IMR-90 (cell line): Measurements from ENCODE around the gene CCDC63. TPM values are rescaled to one million over a fixed set of nuclear protein-coding genes. Genes with fewer than 3 reads are reported as not detected.

Source experiments
- ATAC-seq: fragments of 200-7000 bp; cut with Tn5 transposase; 2 replicates; pipeline ENCODE4 v1.9.1; 2020; ENCODE audit warnings: low read depth, mild to moderate bottlenecking, moderate library complexity
- BruUV-seq: library from RNA; stranded (reverse); fragments of 400-500 nt; replicated peaks from 2 replicates; lab custom pipeline; 2021; lab: Mats Ljungman, UMichigan
- CTCF ChIA-PET: fragments of 300-600 bp; formaldehyde crosslinking; extraction: SDS; loops from one replicate; lab custom pipeline; 2021; ENCODE audit warnings: antibody characterized with exemption; lab: Yijun Ruan, JAX
- POLR2A ChIA-PET: fragments of 300-600 bp; sonication (Branson Sonifier 250); formaldehyde crosslinking; loops from one replicate; lab custom pipeline; 2022; ENCODE audit warnings: antibody characterized with exemption; ENCODE audit not compliant: unreplicated experiment; lab: Charles Lee
- DNase-seq: peaks from one replicate; pipeline ENCODE4 v3.0.0; 2013
- H2AFZ ChIP-seq: replicated peaks from 2 replicates; pipeline ENCODE3; 2013; ENCODE audit warnings: low read length, mild to moderate bottlenecking; ENCODE audit not compliant: poor library complexity
- H2AK5ac ChIP-seq: 2 replicates; pipeline ENCODE4 v1.6.1; 2013; ENCODE audit warnings: low read depth, low read length, inconsistent platforms
- H2AK9ac ChIP-seq: replicated peaks from 2 replicates; pipeline ENCODE3; 2013; ENCODE audit warnings: mild to moderate bottlenecking, low read depth, low read length, moderate library complexity; ENCODE audit not compliant: poor library complexity
- H2BK120ac ChIP-seq: 2 replicates; pipeline ENCODE4 v1.6.1; 2013; ENCODE audit warnings: low read depth, low read length, inconsistent platforms
- H2BK15ac ChIP-seq: 3 replicates; pipeline ENCODE4 v1.6.1; 2013; ENCODE audit warnings: low read depth, low read length, inconsistent platforms
- H2BK20ac ChIP-seq: 2 replicates; pipeline ENCODE4 v1.6.1; 2013; ENCODE audit warnings: low read depth, mild to moderate bottlenecking, inconsistent platforms, low read length, moderate library complexity
- H2BK5ac ChIP-seq: 2 replicates; pipeline ENCODE4 v1.6.1; 2013; ENCODE audit warnings: mild to moderate bottlenecking, low read depth, low read length, inconsistent platforms; ENCODE audit not compliant: poor library complexity, severe bottlenecking
- H3K14ac ChIP-seq: replicated peaks from 2 replicates; pipeline ENCODE4 v1.6.1; 2013; ENCODE audit warnings: low read depth, low read length, inconsistent platforms
- H3K18ac ChIP-seq: 2 replicates; pipeline ENCODE4 v1.6.1; 2013; ENCODE audit warnings: low read depth, low read length, control low read depth
- H3K23ac ChIP-seq: 2 replicates; pipeline ENCODE4 v1.6.1; 2013; ENCODE audit warnings: low read depth, low read length, inconsistent platforms
- H3K27ac ChIP-seq: 2 replicates; pipeline ENCODE4 v1.5.1; 2013; ENCODE audit warnings: mild to moderate bottlenecking, control low read depth, low read length; ENCODE audit not compliant: insufficient read depth
- H3K27me3 ChIP-seq: 2 replicates; pipeline ENCODE4 v1.6.1; 2013; ENCODE audit warnings: low read length; ENCODE audit not compliant: control insufficient read depth, insufficient read depth
- H3K36me3 ChIP-seq: 2 replicates; pipeline ENCODE4 v1.6.1; 2013; ENCODE audit warnings: low read length, mixed read lengths; ENCODE audit not compliant: control insufficient read depth, insufficient read depth
- H3K4ac ChIP-seq: 2 replicates; pipeline ENCODE4 v1.6.1; 2013; ENCODE audit warnings: low read depth, low read length, inconsistent platforms
- H3K4me1 ChIP-seq: 2 replicates; pipeline ENCODE4 v1.6.1; 2013; ENCODE audit warnings: low read length, mixed read lengths; ENCODE audit not compliant: control insufficient read depth, insufficient read depth
- H3K4me2 ChIP-seq: 2 replicates; pipeline ENCODE4 v1.6.1; 2013; ENCODE audit warnings: low read depth, mild to moderate bottlenecking, control low read depth, low read length, moderate library complexity
- H3K4me3 ChIP-seq: 2 replicates; pipeline ENCODE4 v1.5.1; 2013; ENCODE audit warnings: low read depth, mild to moderate bottlenecking, control low read depth, low read length, moderate library complexity; ENCODE audit not compliant: insufficient read depth
- H3K56ac ChIP-seq: 2 replicates; pipeline ENCODE4 v1.6.1; 2013; ENCODE audit warnings: low read length, inconsistent platforms; ENCODE audit not compliant: insufficient read depth; ENCODE audit errors: extremely low read depth
- H3K79me1 ChIP-seq, 2 experiments: 2 replicates each; pipeline ENCODE4 v1.6.1; 2013; ENCODE audit warnings: low read length in 2 of 2, inconsistent platforms in 1 of 2, low read depth in 1 of 2
- H3K9ac ChIP-seq: 2 replicates; pipeline ENCODE4 v1.6.1; 2013; ENCODE audit warnings: low read depth, low read length, control low read depth
- H3K9me1 ChIP-seq: 2 replicates; pipeline ENCODE4 v1.6.1; 2013; ENCODE audit warnings: low read length, inconsistent platforms; ENCODE audit not compliant: insufficient read depth
- H3K9me3 ChIP-seq: 2 replicates; pipeline ENCODE4 v1.6.1; 2013; ENCODE audit warnings: low read length; ENCODE audit not compliant: control insufficient read depth, insufficient read depth
- H4K20me1 ChIP-seq: 2 replicates; pipeline ENCODE4 v1.6.1; 2013; ENCODE audit warnings: low read length, inconsistent platforms; ENCODE audit not compliant: insufficient read depth
- H4K5ac ChIP-seq: 2 replicates; pipeline ENCODE4 v1.6.1; 2013; ENCODE audit warnings: mild to moderate bottlenecking, low read depth, low read length, control low read depth
- H4K8ac ChIP-seq, 2 experiments: 2 replicates each; pipeline ENCODE4 v1.6.1; 2013; ENCODE audit warnings: low read depth in 2 of 2, low read length in 2 of 2, control low read depth in 1 of 2, inconsistent platforms in 1 of 2
- H4K91ac ChIP-seq: 2 replicates; pipeline ENCODE4 v1.6.1; 2013; ENCODE audit warnings: low read depth, low read length, inconsistent platforms; ENCODE audit not compliant: insufficient read depth
- BHLHE40 ChIP-seq: fragments of 150-350 bp; IDR thresholded peaks from 2 replicates; pipeline ENCODE4 v1.6.1; 2016; ENCODE audit warnings: mild to moderate bottlenecking, low read depth, low read length
- CHD1 ChIP-seq: IDR thresholded peaks from 2 replicates; pipeline ENCODE4 v1.6.1; 2012; ENCODE audit warnings: low read depth, low read length, improper control_type of control experiment
- CTCF ChIP-seq: conservative IDR thresholded peaks from 2 replicates; pipeline ENCODE4 v1.5.1; 2012; ENCODE audit warnings: mild to moderate bottlenecking, low read depth, low read length, improper control_type of control experiment
- ELK1 ChIP-seq: fragments of 150-350 bp; IDR thresholded peaks from 2 replicates; pipeline ENCODE4 v1.6.1; 2016; ENCODE audit warnings: low read depth, mild to moderate bottlenecking, low read length, moderate library complexity, borderline replicate concordance
- FOS ChIP-seq: fragments of 150-350 bp; IDR thresholded peaks from 2 replicates; pipeline ENCODE4 v1.6.1; 2016; ENCODE audit warnings: low read depth, low read length
- MAZ ChIP-seq: IDR thresholded peaks from 2 replicates; pipeline ENCODE4 v1.6.1; 2012; ENCODE audit warnings: low read depth, mild to moderate bottlenecking, low read length, improper control_type of control experiment, moderate library complexity, borderline replicate concordance
- POLR2A ChIP-seq: IDR thresholded peaks from 2 replicates; pipeline ENCODE4 v1.6.1; 2012; ENCODE audit warnings: mild to moderate bottlenecking, low read depth, low read length
- USF2 ChIP-seq: fragments of 150-350 bp; IDR thresholded peaks from 2 replicates; pipeline ENCODE4 v1.6.1; 2017; ENCODE audit warnings: mild to moderate bottlenecking, antibody characterized with exemption, low read length, low read depth
- WGBS, 2 experiments: methylation state at CpG; one replicate each; pipeline versions ENCODE4 v1.1.5 to v1.1.7; 2013; ENCODE audit warnings: missing lambda C conversion rate in 2 of 2; ENCODE audit not compliant: insufficient read length in 1 of 2; ENCODE audit errors: extremely low coverage in 2 of 2; 5-methylcytosine and 5-hydroxymethylcytosine counted together
- dilution Hi-C: fragments of 300-500 bp; cut with HindIII; formaldehyde crosslinking; loops from one replicate; pipeline ENCODE4 v1.14.3; 2018; ENCODE audit warnings: low sequenced_read_pairs; ENCODE audit not compliant: unreplicated experiment
- in situ Hi-C: fragments of 300-500 bp; cut with MboI; formaldehyde crosslinking; loops from 3 replicates; pipeline ENCODE4 v1.14.3; 2019; ENCODE audit warnings: low sequenced_read_pairs, inconsistent platforms, mixed read lengths
- intact Hi-C: fragments of 100-400 bp; cut with micrococcal nuclease; formaldehyde crosslinking; loops from 2 replicates; pipeline ENCODE4 v1.10.0; 2022
- polyA plus RNA-seq, 3 experiments: library from polyadenylated mRNA; depleted of rRNA; stranded (reverse); fragments of >200 nt; gene quantifications; 2 replicates each; pipeline ENCODE4 v1.2.3, GENCODE V29; 2012; ENCODE audit warnings: low replicate concordance in 1 of 3
- total RNA-seq: library from RNA; depleted of rRNA; stranded (reverse); fragments of >200 nt; gene quantifications from 2 replicates; pipeline ENCODE4 v1.2.3, GENCODE V29; 2012

Gene CCDC63
- total and polyA plus RNA-seq, 2 of the 4 experiments (the other 2 are of a cell fraction), result not detected

- H3K23ac ChIP-seq, result no peak overlapping the region
- no peaks in the 10 kb centered on the region for H3K4me1 ChIP-seq
- no peak overlapping the region for H3K18ac ChIP-seq
- ATAC-seq, result no peak
- no peak overlapping the region for H2AK5ac ChIP-seq
- no CpG with 5 or more reads among the region's 8 CpGs for WGBS, 2 experiments
- no peaks in the 10 kb centered on the region for H3K27me3 ChIP-seq
- no peak overlapping the region for H3K4me3 ChIP-seq
- intact Hi-C loops, result no loop called here
- ChIA-PET CTCF (interaction anchor here (0.6 kb wide), 1 partner anchor 9 kb away, joined by 3 read pairs; no protein-coding TSS in a partner anchor), POLR2A (no interaction called here)
- H3K14ac ChIP-seq, result no peak overlapping the region
- H3K27ac ChIP-seq, result no peak overlapping the region
- H3K79me1 ChIP-seq, result no peaks in the 10 kb centered on the region
- H3K4me2 ChIP-seq, result no peak overlapping the region
- H2BK5ac ChIP-seq, result no peak overlapping the region
- H2AK9ac ChIP-seq, result no peak overlapping the region
- no peaks in the 10 kb centered on the region for H3K9me1 ChIP-seq
- no peaks in the 10 kb centered on the region for H4K20me1 ChIP-seq
- H2BK120ac ChIP-seq, result no peak overlapping the region
- no peak overlapping the region for H3K9ac ChIP-seq
- no peak overlapping the region for H2AFZ ChIP-seq
- dilution Hi-C loops, result no loop called here
- DNase-seq, result no peak
- no peak overlapping the region for H2BK20ac ChIP-seq
- in situ Hi-C loops, result no loop called here
- BruUV-seq, result no TSS peak
- H2BK15ac ChIP-seq, result no peak overlapping the region
- no peaks in the 10 kb centered on the region for H3K36me3 ChIP-seq
- no peak overlapping the region for H4K5ac ChIP-seq
- no peaks in the 10 kb centered on the region for H3K9me3 ChIP-seq
- TF ChIP-seq BHLHE40 (no peak), USF2 (no peak), CHD1 (no peak), CTCF (no peak), FOS (no peak), POLR2A (no peak), MAZ (no peak), ELK1 (no peak)
- H4K8ac ChIP-seq, result no peak overlapping the region
- no peak overlapping the region for H4K91ac ChIP-seq
- H3K4ac ChIP-seq, result no peak overlapping the region
- H3K56ac ChIP-seq, result no peak overlapping the region
Measured at GRCh38 chr12:110860833-110861296, 14.1 kb downstream of the CCDC63 start.
